Measurements from ENCODE around the gene SRPK3. TPM values are rescaled to one million over a fixed set of nuclear protein-coding genes. Genes with fewer than 3 reads are reported as not detected.
"Not testable (repeated sequence)": the region's sequence is repeated elsewhere in the genome, so short reads cannot be mapped to it uniquely, and the experiment has no call there.

The SRPK3 gene
- total and polyA plus RNA-seq, 2 donors (not counting 3 experiments of a cell fraction or from before 2014, with no cell fraction given): 0.25 to 0.40 TPM

DNA sequence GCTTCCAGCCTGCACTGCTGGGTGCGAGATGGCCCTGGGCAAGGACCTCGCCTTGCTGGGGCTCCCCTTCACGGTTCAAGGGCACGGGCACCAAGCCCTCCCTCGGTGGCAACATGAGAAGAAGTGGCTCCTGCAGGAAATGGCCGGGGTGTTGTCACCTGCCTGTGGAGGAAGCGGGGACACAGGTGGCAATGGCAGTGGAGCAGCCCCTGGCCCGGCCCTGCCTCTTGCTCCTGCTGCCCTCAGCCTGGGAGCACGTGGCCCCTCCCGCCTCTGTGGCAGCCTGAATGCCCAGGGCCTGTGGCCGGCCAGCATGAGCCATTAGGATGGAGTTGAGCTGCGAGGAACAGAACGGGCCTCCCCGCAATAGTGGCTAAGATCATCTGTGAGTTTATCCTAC lies 39.4 kb upstream of the SRPK3 start:
- Histone ChIP-seq H3K9me3 (replicated peaks; ENCODE audit: control insufficient read depth, insufficient read depth, low read length) (no peaks in the 10 kb centered on the region), H3K27ac (ENCODE audit: insufficient read depth, low read depth, low read length) (no peak overlapping the region), H3K79me2 (ENCODE audit: control insufficient read depth, insufficient read depth, low read length) (no peaks in the 10 kb centered on the region), H3K4me3 (replicated peaks in 1 of 3; ENCODE audit: insufficient read depth in 1 of 3, low read depth in 1 of 3, low read length in 3 of 3) (no peak overlapping the region), H2AFZ (ENCODE audit: low read depth, low read length) (no peak overlapping the region), H4K20me1 (replicated peaks; ENCODE audit: control insufficient read depth, extremely low read depth, insufficient read depth, low read length) (no peaks in the 10 kb centered on the region), H3K36me3 (ENCODE audit: control insufficient read depth in 2 of 2, extremely low read depth in 1 of 2, insufficient read depth in 2 of 2, low read length in 2 of 2) (no peaks in the 10 kb centered on the region), H3K9ac (replicated peaks; ENCODE audit: extremely low read depth, insufficient read depth, low read length) (no peak overlapping the region), H3K9me1 (replicated peaks; ENCODE audit: control insufficient read depth, extremely low read depth, insufficient read depth, low read length) (no peaks in the 10 kb centered on the region), H3K4me1 (ENCODE audit: control insufficient read depth, extremely low read depth, insufficient read depth, low read length) (no peaks in the 10 kb centered on the region), H3K4me2 (ENCODE audit: insufficient read depth, low read length) (no peak overlapping the region), H3K27me3 (ENCODE audit: control insufficient read depth in 2 of 2, insufficient read depth in 2 of 2, low read length in 2 of 2) (no peaks in the 10 kb centered on the region)
- POLR2A ChIA-PET: no interaction called here
- intact Hi-C loops (cut with micrococcal nuclease): no loop called here
- no TSS peak for BruUV-seq (replicated peaks)
- dilution Hi-C loops (cut with MboI; ENCODE audit: extremely low pct_ligation_motif_present, low sequenced_read_pairs): no loop called here
- no peak for TF ChIP-seq FOS (IDR thresholded peaks at IDR 0.05; ENCODE audit: borderline replicate concordance, insufficient read depth, low read length)
- no peak for TF ChIP-seq EZH2 (IDR thresholded peaks at IDR 0.05; ENCODE audit: borderline replicate concordance, low read depth, low read length, severe bottlenecking)
- no peak for TF ChIP-seq CTCF (IDR thresholded peaks at IDR 0.05; ENCODE audit: extremely low read depth in 1 of 2, insufficient read depth in 1 of 2, low read depth in 1 of 2, low read length in 2 of 2)
- no peak for TF ChIP-seq POLR2A (IDR thresholded peaks at IDR 0.05; ENCODE audit: low read depth, low read length)
- no peak for TF ChIP-seq GATA2 (IDR thresholded peaks at IDR 0.05; ENCODE audit: insufficient read depth, insufficient read length, low read depth, low read length)
- no peak for TF ChIP-seq MAX (IDR thresholded peaks at IDR 0.05; ENCODE audit: insufficient read depth, insufficient read length)
- CTCF ChIA-PET: no interaction called here
- no peak for DNase-seq (ENCODE audit: low read depth, low spot score)
- no peak for FAIRE-seq

DNA sequence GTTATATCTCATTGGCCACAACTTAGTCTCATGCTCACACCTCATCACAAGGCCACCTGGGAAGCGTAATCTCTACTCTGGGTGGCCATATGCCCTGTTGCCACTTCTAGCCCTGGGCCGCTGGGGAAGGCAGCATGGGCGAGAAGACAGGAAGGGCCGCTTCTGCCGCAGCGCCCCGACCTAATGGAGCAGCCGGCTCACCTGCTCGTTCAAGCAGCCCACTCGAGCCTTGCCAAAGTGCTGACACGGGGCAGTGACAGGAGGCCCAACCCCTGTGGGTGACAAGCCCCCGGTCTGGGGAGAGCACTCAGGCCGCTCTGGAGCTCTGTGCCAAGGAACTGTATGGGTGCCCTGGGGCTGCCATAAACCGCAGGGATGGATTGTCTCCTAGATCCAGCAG lies 38.7 kb upstream of the SRPK3 start:
- DNase-seq (ENCODE audit: low read depth, low spot score); H2AFZ ChIP-seq (ENCODE audit: low read depth, low read length); BruUV-seq (replicated peaks); FAIRE-seq; intact Hi-C loops (cut with micrococcal nuclease); H3K27me3 ChIP-seq (ENCODE audit: control insufficient read depth in 2 of 2, insufficient read depth in 2 of 2, low read length in 2 of 2); H3K36me3 ChIP-seq (ENCODE audit: control insufficient read depth in 2 of 2, extremely low read depth in 1 of 2, insufficient read depth in 2 of 2, low read length in 2 of 2); H3K27ac ChIP-seq (ENCODE audit: insufficient read depth, low read depth, low read length); H3K4me1 ChIP-seq (ENCODE audit: control insufficient read depth, extremely low read depth, insufficient read depth, low read length); CTCF ChIA-PET; H3K79me2 ChIP-seq (ENCODE audit: control insufficient read depth, insufficient read depth, low read length); H3K9me1 ChIP-seq (replicated peaks; ENCODE audit: control insufficient read depth, extremely low read depth, insufficient read depth, low read length); H3K9ac ChIP-seq (replicated peaks; ENCODE audit: extremely low read depth, insufficient read depth, low read length); H3K4me2 ChIP-seq (ENCODE audit: insufficient read depth, low read length); H3K9me3 ChIP-seq (replicated peaks; ENCODE audit: control insufficient read depth, insufficient read depth, low read length); H4K20me1 ChIP-seq (replicated peaks; ENCODE audit: control insufficient read depth, extremely low read depth, insufficient read depth, low read length); POLR2A ChIA-PET; H3K4me3 ChIP-seq (replicated peaks in 1 of 3; ENCODE audit: insufficient read depth in 1 of 3, low read depth in 1 of 3, low read length in 3 of 3); dilution Hi-C loops (cut with MboI; ENCODE audit: extremely low pct_ligation_motif_present, low sequenced_read_pairs): not testable (repeated sequence)

GRCh38 chrX:153742796-153743467 lies 37.9 kb upstream of the SRPK3 start:
- H3K4me1 ChIP-seq (ENCODE audit: control insufficient read depth, extremely low read depth, insufficient read depth, low read length); FAIRE-seq; H4K20me1 ChIP-seq (replicated peaks; ENCODE audit: control insufficient read depth, extremely low read depth, insufficient read depth, low read length); CTCF ChIA-PET; dilution Hi-C loops (cut with MboI; ENCODE audit: extremely low pct_ligation_motif_present, low sequenced_read_pairs); H3K4me2 ChIP-seq (ENCODE audit: insufficient read depth, low read length); H3K27ac ChIP-seq (ENCODE audit: insufficient read depth, low read depth, low read length); H3K4me3 ChIP-seq (replicated peaks in 1 of 3; ENCODE audit: insufficient read depth in 1 of 3, low read depth in 1 of 3, low read length in 3 of 3); POLR2A ChIA-PET; H3K27me3 ChIP-seq (ENCODE audit: control insufficient read depth in 2 of 2, insufficient read depth in 2 of 2, low read length in 2 of 2); H2AFZ ChIP-seq (ENCODE audit: low read depth, low read length); H3K9me1 ChIP-seq (replicated peaks; ENCODE audit: control insufficient read depth, extremely low read depth, insufficient read depth, low read length); DNase-seq (ENCODE audit: low read depth, low spot score); H3K79me2 ChIP-seq (ENCODE audit: control insufficient read depth, insufficient read depth, low read length); H3K9me3 ChIP-seq (replicated peaks; ENCODE audit: control insufficient read depth, insufficient read depth, low read length); H3K36me3 ChIP-seq (ENCODE audit: control insufficient read depth in 2 of 2, extremely low read depth in 1 of 2, insufficient read depth in 2 of 2, low read length in 2 of 2); BruUV-seq (replicated peaks); intact Hi-C loops (cut with micrococcal nuclease); H3K9ac ChIP-seq (replicated peaks; ENCODE audit: extremely low read depth, insufficient read depth, low read length): not testable (repeated sequence)

All from endothelial cell of umbilical vein (primary cell).